Measurements from ENCODE around the gene GIGYF1. TPM values are rescaled to one million over a fixed set of nuclear protein-coding genes. Genes with fewer than 3 reads are reported as not detected.

Gene GIGYF1, protein sequence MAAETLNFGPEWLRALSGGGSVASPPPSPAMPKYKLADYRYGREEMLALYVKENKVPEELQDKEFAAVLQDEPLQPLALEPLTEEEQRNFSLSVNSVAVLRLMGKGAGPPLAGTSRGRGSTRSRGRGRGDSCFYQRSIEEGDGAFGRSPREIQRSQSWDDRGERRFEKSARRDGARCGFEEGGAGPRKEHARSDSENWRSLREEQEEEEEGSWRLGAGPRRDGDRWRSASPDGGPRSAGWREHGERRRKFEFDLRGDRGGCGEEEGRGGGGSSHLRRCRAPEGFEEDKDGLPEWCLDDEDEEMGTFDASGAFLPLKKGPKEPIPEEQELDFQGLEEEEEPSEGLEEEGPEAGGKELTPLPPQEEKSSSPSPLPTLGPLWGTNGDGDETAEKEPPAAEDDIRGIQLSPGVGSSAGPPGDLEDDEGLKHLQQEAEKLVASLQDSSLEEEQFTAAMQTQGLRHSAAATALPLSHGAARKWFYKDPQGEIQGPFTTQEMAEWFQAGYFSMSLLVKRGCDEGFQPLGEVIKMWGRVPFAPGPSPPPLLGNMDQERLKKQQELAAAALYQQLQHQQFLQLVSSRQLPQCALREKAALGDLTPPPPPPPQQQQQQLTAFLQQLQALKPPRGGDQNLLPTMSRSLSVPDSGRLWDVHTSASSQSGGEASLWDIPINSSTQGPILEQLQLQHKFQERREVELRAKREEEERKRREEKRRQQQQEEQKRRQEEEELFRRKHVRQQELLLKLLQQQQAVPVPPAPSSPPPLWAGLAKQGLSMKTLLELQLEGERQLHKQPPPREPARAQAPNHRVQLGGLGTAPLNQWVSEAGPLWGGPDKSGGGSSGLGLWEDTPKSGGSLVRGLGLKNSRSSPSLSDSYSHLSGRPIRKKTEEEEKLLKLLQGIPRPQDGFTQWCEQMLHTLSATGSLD (N-terminal part only)
- total RNA-seq (14.2 and 17.6 TPM in 2 replicates), polyA plus RNA-seq (13.2 and 16.8 TPM in 2 replicates)

- TF ChIP-seq EZH2phosphoT487 (IDR thresholded peaks at IDR 0.05; ENCODE audit: low read depth, severe bottlenecking, unreplicated experiment), result no peak
- no peak for TF ChIP-seq EZH2 (IDR thresholded peaks at IDR 0.05; ENCODE audit: borderline replicate concordance)
- TF ChIP-seq, protein P1, sequence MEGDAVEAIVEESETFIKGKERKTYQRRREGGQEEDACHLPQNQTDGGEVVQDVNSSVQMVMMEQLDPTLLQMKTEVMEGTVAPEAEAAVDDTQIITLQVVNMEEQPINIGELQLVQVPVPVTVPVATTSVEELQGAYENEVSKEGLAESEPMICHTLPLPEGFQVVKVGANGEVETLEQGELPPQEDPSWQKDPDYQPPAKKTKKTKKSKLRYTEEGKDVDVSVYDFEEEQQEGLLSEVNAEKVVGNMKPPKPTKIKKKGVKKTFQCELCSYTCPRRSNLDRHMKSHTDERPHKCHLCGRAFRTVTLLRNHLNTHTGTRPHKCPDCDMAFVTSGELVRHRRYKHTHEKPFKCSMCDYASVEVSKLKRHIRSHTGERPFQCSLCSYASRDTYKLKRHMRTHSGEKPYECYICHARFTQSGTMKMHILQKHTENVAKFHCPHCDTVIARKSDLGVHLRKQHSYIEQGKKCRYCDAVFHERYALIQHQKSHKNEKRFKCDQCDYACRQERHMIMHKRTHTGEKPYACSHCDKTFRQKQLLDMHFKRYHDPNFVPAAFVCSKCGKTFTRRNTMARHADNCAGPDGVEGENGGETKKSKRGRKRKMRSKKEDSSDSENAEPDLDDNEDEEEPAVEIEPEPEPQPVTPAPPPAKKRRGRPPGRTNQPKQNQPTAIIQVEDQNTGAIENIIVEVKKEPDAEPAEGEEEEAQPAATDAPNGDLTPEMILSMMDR (IDR thresholded peaks at IDR 0.05; ENCODE audit: poor library complexity), result no peak
- H3K79me2 ChIP-seq, result peaks cover 44% of the 10 kb centered on the region
- peak within 1 kb of the TSS; percentile 95 for H3K4me2 ChIP-seq
- H2AFZ ChIP-seq, result peak within 1 kb of the TSS; percentile 63
- H3K4me1 ChIP-seq (ENCODE audit: insufficient read depth), result peaks cover 20% of the 10 kb centered on the region
- H3K4me3 ChIP-seq, result peak within 1 kb of the TSS; percentile 94
- peaks cover 43% of the 10 kb centered on the region for H4K20me1 ChIP-seq (ENCODE audit: insufficient read depth, poor library complexity, severe bottlenecking)
- H3K9me2 ChIP-seq (replicated peaks; ENCODE audit: insufficient read depth), result no peaks in the 10 kb centered on the region
- DNase-seq (ENCODE audit: low spot score), result peak; percentile 89
- H3K9me3 ChIP-seq (ENCODE audit: low read depth), result no peaks in the 10 kb centered on the region
- H3K36me3 ChIP-seq (replicated peaks; ENCODE audit: insufficient read depth, low read depth), result no peaks in the 10 kb centered on the region
- no peaks in the 10 kb centered on the region for H3K27me3 ChIP-seq
- 3% methylated on average over 6 of the region's 102 CpGs for WGBS (ENCODE audit: low lambda C conversion rate, missing lambda C conversion rate)
- H3K27ac ChIP-seq, result peak within 1 kb of the TSS; percentile 84
These were observed at the start of gene GIGYF1 for GRCh38 chr7:100694098-100694745. TSS of gene GIGYF1 (minus strand) at chr7:100694250. CDS start at chr7:100688238, 6,012 bp downstream.

DNA sequence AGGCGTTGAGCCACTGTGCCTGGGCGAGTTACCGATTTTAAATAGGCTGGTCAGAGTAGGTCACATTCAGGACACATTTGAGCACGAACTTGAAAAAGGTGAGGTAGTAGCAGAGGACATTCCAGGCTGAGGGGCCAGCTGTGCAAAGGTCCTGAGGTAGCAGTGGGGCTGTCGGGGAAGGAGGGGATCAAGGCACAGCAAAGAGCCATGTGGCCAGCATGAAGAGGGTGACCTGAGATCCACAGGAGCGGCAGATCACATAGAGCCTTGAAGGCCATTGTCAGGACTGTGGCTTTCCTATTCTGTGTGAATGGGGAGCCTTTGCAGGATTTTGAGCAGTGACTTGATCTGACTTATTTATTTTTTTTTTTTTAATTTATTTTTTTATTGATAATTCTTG, 45.9 kb upstream of the GIGYF1 start:
- H3K4me2 ChIP-seq, result no peak overlapping the region
- no peak for DNase-seq (ENCODE audit: low spot score)
- H3K27ac ChIP-seq, result no peak overlapping the region
- no peaks in the 10 kb centered on the region for H3K9me2 ChIP-seq (replicated peaks; ENCODE audit: insufficient read depth)
- no peaks in the 10 kb centered on the region for H3K9me3 ChIP-seq (ENCODE audit: low read depth)
- no peaks in the 10 kb centered on the region for H3K36me3 ChIP-seq (replicated peaks; ENCODE audit: insufficient read depth, low read depth)
- TF ChIP-seq EZH2 (IDR thresholded peaks at IDR 0.05; ENCODE audit: borderline replicate concordance) (no peak), EZH2phosphoT487 (IDR thresholded peaks at IDR 0.05; ENCODE audit: low read depth, severe bottlenecking, unreplicated experiment) (no peak)
- TF ChIP-seq, protein P1 (IDR thresholded peaks at IDR 0.05; ENCODE audit: poor library complexity), result no peak
- no peaks in the 10 kb centered on the region for H3K4me1 ChIP-seq (ENCODE audit: insufficient read depth)
- no peak overlapping the region for H2AFZ ChIP-seq
- no peaks in the 10 kb centered on the region for H3K27me3 ChIP-seq
- H4K20me1 ChIP-seq (ENCODE audit: insufficient read depth, poor library complexity, severe bottlenecking), result no peaks in the 10 kb centered on the region
- H3K4me3 ChIP-seq, result no peak overlapping the region
- H3K79me2 ChIP-seq, result no peaks in the 10 kb centered on the region
- WGBS (ENCODE audit: low lambda C conversion rate, missing lambda C conversion rate), result 93% methylated on average over 6 of the region's 6 CpGs

DNA sequence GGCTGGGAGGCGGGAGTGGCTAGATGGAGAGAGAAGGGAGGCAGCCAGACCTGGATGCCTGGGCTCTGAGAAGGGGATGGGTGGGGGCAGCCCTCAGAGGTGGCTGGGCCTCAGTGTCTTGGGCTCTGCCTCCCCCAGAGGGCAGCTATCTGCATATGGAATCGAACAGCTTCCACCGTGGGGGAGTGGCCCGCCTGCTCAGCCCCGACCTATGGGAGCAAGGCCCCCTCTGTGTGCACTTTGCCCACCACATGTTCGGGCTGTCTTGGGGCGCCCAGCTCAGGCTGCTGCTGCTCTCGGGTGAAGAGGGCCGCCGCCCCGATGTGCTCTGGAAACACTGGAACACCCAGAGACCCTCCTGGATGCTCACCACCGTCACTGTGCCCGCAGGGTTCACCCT, 42.6 kb upstream of the GIGYF1 start:
- H3K4me1 ChIP-seq (ENCODE audit: insufficient read depth), result no peaks in the 10 kb centered on the region
- TF ChIP-seq EZH2 (IDR thresholded peaks at IDR 0.05; ENCODE audit: borderline replicate concordance) (no peak), EZH2phosphoT487 (IDR thresholded peaks at IDR 0.05; ENCODE audit: low read depth, severe bottlenecking, unreplicated experiment) (no peak)
- H3K79me2 ChIP-seq, result no peaks in the 10 kb centered on the region
- H3K27ac ChIP-seq, result no peak overlapping the region
- H3K4me3 ChIP-seq, result no peak overlapping the region
- H4K20me1 ChIP-seq (ENCODE audit: insufficient read depth, poor library complexity, severe bottlenecking), result no peaks in the 10 kb centered on the region
- H3K9me3 ChIP-seq (ENCODE audit: low read depth), result no peaks in the 10 kb centered on the region
- DNase-seq (ENCODE audit: low spot score), result no peak
- H3K4me2 ChIP-seq, result no peak overlapping the region
- no peaks in the 10 kb centered on the region for H3K36me3 ChIP-seq (replicated peaks; ENCODE audit: insufficient read depth, low read depth)
- 89% methylated on average over 13 of the region's 13 CpGs for WGBS (ENCODE audit: low lambda C conversion rate, missing lambda C conversion rate)
- H3K27me3 ChIP-seq, result no peaks in the 10 kb centered on the region
- H3K9me2 ChIP-seq (replicated peaks; ENCODE audit: insufficient read depth), result no peaks in the 10 kb centered on the region
- no peak overlapping the region for H2AFZ ChIP-seq

All from hepatocyte (in vitro differentiated cells).